ENCODE measurements around the gene EIF2S1.
"Not testable (repeated sequence)": the region's sequence is repeated elsewhere in the genome, so short reads cannot be mapped to it uniquely, and the experiment has no call there.

The EIF2S1 gene

GRCh38 chr14:67371247-67372148 lies 11.4 kb downstream of the EIF2S1 start:
- DNase-seq = no peak

- no peak for DNase-seq
Observed at GRCh38 chr14:67372833-67373232, 12.7 kb downstream of the EIF2S1 start.

- DNase-seq = no peak
Observed at GRCh38 chr14:67373347-67373746, 13.2 kb downstream of the EIF2S1 start.

- DNase-seq = no peak
Observed at GRCh38 chr14:67377916-67378315, 17.8 kb downstream of the EIF2S1 start.

GRCh38 chr14:67385120-67385519 lies 25.0 kb downstream of the EIF2S1 start:
- DNase-seq = no peak

GRCh38 chr14:67385618-67386017 lies 25.5 kb downstream of the EIF2S1 start:
- no peak for DNase-seq

- no peak for DNase-seq
Observed at GRCh38 chr14:67387195-67387594, 27.1 kb downstream of the EIF2S1 start.

GRCh38 chr14:67389275-67389674 lies 29.1 kb downstream of the EIF2S1 start:
- DNase-seq = no peak

GRCh38 chr14:67389811-67390534 lies 29.8 kb downstream of the EIF2S1 start:
- DNase-seq = no peak

GRCh38 chr14:67391268-67391667 lies 31.1 kb downstream of the EIF2S1 start:
- no peak for DNase-seq

- DNase-seq = no peak
Observed at GRCh38 chr14:67392123-67392522, 32.0 kb downstream of the EIF2S1 start.

GRCh38 chr14:67392800-67393199 lies 32.7 kb downstream of the EIF2S1 start:
- DNase-seq = no peak

GRCh38 chr14:67393689-67394088 lies 33.6 kb downstream of the EIF2S1 start:
- DNase-seq = no peak

GRCh38 chr14:67395086-67395875 lies 35.2 kb downstream of the EIF2S1 start:
- no peak for DNase-seq

GRCh38 chr14:67395876-67396189 lies 35.7 kb downstream of the EIF2S1 start:
- DNase-seq = no peak

- no peak for DNase-seq
Observed at GRCh38 chr14:67396381-67396970, 36.3 kb downstream of the EIF2S1 start.

GRCh38 chr14:67397536-67397935 lies 37.4 kb downstream of the EIF2S1 start:
- DNase-seq = no peak

GRCh38 chr14:67400434-67400833 lies 40.3 kb downstream of the EIF2S1 start:
- DNase-seq = no peak

GRCh38 chr14:67405771-67406170 lies 45.6 kb downstream of the EIF2S1 start:
- no peak for DNase-seq

- not testable (repeated sequence) for DNase-seq
Observed at GRCh38 chr14:67408122-67408801, 48.1 kb downstream of the EIF2S1 start.

- no peak for DNase-seq
Observed at GRCh38 chr14:67409461-67409860, 49.3 kb downstream of the EIF2S1 start.

All from hypothalamus (tissue), 51 donors.